ENCODE data around the gene NMT1. TPM values are rescaled to one million over a fixed set of nuclear protein-coding genes. Genes with fewer than 3 reads are reported as not detected.

NMT1 gene
- total RNA-seq, 1 experiment from 2014 or later: 173 TPM

- TF ChIP-seq, protein P1, sequence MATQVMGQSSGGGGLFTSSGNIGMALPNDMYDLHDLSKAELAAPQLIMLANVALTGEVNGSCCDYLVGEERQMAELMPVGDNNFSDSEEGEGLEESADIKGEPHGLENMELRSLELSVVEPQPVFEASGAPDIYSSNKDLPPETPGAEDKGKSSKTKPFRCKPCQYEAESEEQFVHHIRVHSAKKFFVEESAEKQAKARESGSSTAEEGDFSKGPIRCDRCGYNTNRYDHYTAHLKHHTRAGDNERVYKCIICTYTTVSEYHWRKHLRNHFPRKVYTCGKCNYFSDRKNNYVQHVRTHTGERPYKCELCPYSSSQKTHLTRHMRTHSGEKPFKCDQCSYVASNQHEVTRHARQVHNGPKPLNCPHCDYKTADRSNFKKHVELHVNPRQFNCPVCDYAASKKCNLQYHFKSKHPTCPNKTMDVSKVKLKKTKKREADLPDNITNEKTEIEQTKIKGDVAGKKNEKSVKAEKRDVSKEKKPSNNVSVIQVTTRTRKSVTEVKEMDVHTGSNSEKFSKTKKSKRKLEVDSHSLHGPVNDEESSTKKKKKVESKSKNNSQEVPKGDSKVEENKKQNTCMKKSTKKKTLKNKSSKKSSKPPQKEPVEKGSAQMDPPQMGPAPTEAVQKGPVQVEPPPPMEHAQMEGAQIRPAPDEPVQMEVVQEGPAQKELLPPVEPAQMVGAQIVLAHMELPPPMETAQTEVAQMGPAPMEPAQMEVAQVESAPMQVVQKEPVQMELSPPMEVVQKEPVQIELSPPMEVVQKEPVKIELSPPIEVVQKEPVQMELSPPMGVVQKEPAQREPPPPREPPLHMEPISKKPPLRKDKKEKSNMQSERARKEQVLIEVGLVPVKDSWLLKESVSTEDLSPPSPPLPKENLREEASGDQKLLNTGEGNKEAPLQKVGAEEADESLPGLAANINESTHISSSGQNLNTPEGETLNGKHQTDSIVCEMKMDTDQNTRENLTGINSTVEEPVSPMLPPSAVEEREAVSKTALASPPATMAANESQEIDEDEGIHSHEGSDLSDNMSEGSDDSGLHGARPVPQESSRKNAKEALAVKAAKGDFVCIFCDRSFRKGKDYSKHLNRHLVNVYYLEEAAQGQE (IDR thresholded peaks at IDR 0.05; ENCODE audit: low read depth): no peak
- TF ChIP-seq POLR2A (IDR thresholded peaks at IDR 0.05; ENCODE audit: borderline replicate concordance, extremely low read depth, insufficient read depth, insufficient read length): no peak
- TF ChIP-seq CBX3 (IDR thresholded peaks at IDR 0.05; ENCODE audit: low read depth): no peak
- TF ChIP-seq RAD21 (IDR thresholded peaks at IDR 0.05; ENCODE audit: low read depth): no peak
- no peak for TF ChIP-seq ELF1 (IDR thresholded peaks at IDR 0.05; ENCODE audit: borderline replicate concordance, low read depth)
- TF ChIP-seq SIN3A (IDR thresholded peaks at IDR 0.05; ENCODE audit: low read depth): no peak
These were observed 30.4 kb upstream of the NMT1 start (continued) for GRCh38 chr17:45030733-45031132.

DNA sequence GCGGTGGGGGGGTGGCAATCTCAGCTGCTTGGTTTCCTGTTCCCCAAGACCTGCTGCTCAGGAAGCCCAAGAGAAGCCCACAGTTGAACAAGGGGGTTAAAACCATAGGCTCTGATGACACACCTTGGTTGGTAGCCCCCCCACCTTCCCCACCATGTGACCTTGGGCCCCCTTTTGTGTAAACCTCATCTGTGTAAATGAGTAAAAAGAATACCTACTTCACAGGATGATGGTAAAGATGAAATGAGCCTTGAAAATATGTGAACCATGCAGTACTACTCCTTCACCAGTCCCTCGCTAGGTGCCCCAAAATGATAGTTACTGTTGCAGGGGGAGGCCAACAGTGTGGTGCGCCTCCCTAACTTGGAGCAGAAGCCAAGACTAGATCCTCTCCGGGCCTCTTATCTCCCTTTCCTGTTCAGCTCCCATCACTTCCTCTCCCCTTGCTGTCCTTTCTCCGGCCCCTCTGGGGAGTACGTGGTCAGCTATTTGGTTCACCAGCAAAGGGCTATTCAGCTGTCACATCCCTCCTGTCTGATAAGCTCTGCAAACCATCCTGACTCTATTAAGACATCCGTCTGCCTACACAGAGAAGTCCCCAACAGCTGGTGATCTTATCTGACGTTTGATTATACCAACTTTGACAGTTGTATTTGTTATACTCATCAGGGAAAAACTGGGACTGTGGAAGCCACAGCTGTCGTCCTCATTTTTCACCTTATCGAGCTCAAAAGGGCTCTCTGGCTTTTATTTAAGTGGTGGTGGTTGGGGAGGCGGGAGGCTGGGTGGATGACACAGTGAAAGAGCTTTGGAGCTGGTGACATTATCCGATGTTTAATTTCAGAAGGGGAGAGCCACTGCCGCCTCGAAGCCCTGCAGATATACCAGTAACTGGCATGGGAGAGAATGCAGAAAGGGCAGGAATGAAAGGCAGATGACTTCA is 29.6 kb upstream of the NMT1 start:
- ChIA-PET CTCF (no interaction called here), POLR2A (no interaction called here), RAD21 (ENCODE audit: low non-redundant PET in 1 of 2, low total read pairs in 2 of 2, uncharacterized antibody in 2 of 2, unreplicated experiment in 2 of 2) (no interaction called here)
- Histone ChIP-seq H3K36me3 (ENCODE audit: control insufficient read depth in 1 of 2, insufficient read depth in 2 of 2, low read length in 2 of 2) (peaks cover 9 to 12% of the 10 kb centered on the region in 2 experiments), H3K79me2 (ENCODE audit: insufficient read depth, low read length) (no peaks in the 10 kb centered on the region), H3K4me1 (ENCODE audit: control insufficient read depth in 1 of 2, insufficient read depth in 2 of 2, low read length in 2 of 2) (no peaks in the 10 kb centered on the region), H3K27ac (ENCODE audit: low read depth, low read length) (no peak overlapping the region), H3K4me3 (replicated peaks in 1 of 2; ENCODE audit: low read depth in 1 of 2, low read length in 2 of 2) (no peak overlapping the region), H3K4me2 (ENCODE audit: low read length) (no peak overlapping the region), H3K9me3 (ENCODE audit: control insufficient read depth in 1 of 2, insufficient read depth in 1 of 2, low read depth in 1 of 2, low read length in 2 of 2) (no peaks in the 10 kb centered on the region), H4K20me1 (ENCODE audit: insufficient read depth) (no peaks in the 10 kb centered on the region), H3K9me2 (ENCODE audit: insufficient read depth) (no peaks in the 10 kb centered on the region), H3K9ac (ENCODE audit: low read length) (no peak overlapping the region), H3K27me3 (ENCODE audit: insufficient read depth, low read length) (no peaks in the 10 kb centered on the region), H2AFZ (ENCODE audit: low read depth, low read length, poor library complexity, severe bottlenecking) (no peak overlapping the region)
- intact Hi-C loops (cut with micrococcal nuclease): no loop called here
- no TSS peak for BruUV-seq (replicated peaks)
- DNase-seq (ENCODE audit: low read depth, low spot score) (no peak), ATAC-seq (no peak)
- TF ChIP-seq RAD21 (IDR thresholded peaks at IDR 0.05; ENCODE audit: low read depth) (no peak), CEBPB (IDR thresholded peaks at IDR 0.05; ENCODE audit: low read depth) (no peak), ZFX (IDR thresholded peaks at IDR 0.05) (no peak)

All from HCT116 (cell line).